ENCODE measurements around the gene MVK.

MVK gene

GRCh38 chr12:109635717-109636116 lies 62.1 kb downstream of the MVK start:
- DNase-seq (ENCODE audit: low read depth in 3 of 3), result no peak

GRCh38 chr12:109637348-109637747 lies 63.8 kb downstream of the MVK start:
- no peak for DNase-seq (ENCODE audit: low read depth in 3 of 3)

- DNase-seq (ENCODE audit: low read depth in 3 of 3), result no peak
These were observed 64.4 kb downstream of the MVK start for GRCh38 chr12:109637996-109638395.

GRCh38 chr12:109638735-109639134 lies 65.1 kb downstream of the MVK start:
- DNase-seq (ENCODE audit: low read depth in 3 of 3), result no peak

GRCh38 chr12:109639151-109639872 lies 65.7 kb downstream of the MVK start:
- no peak for DNase-seq (ENCODE audit: low read depth in 3 of 3)

GRCh38 chr12:109640961-109641360 lies 67.4 kb downstream of the MVK start:
- no peak for DNase-seq (ENCODE audit: low read depth in 3 of 3)

GRCh38 chr12:109641422-109641821 lies 67.8 kb downstream of the MVK start:
- DNase-seq (ENCODE audit: low read depth in 3 of 3), result no peak

- DNase-seq (ENCODE audit: low read depth in 3 of 3), result no peak
These were observed 69.0 kb downstream of the MVK start for GRCh38 chr12:109642506-109643132.

- DNase-seq (ENCODE audit: low read depth in 3 of 3), result no peak
These were observed 71.6 kb downstream of the MVK start for GRCh38 chr12:109645194-109645593.

- DNase-seq (ENCODE audit: low read depth in 3 of 3), result no peak
These were observed 72.1 kb downstream of the MVK start for GRCh38 chr12:109645708-109646107.
